ENCODE measurements around the gene FUT7. TPM values are rescaled to one million over a fixed set of nuclear protein-coding genes. Genes with fewer than 3 reads are reported as not detected.
A peak's percentile ranks its signal among the peaks of the same experiment; 100 is the strongest.

FUT7 gene
- total RNA-seq, 2 experiments from 2014 or later = 0.68 to 2.8 TPM

- DNase-seq (no peak), ATAC-seq (peak; percentile 3)
- peaks cover 39% of the 10 kb centered on the region for H3K4me1 Mint-ChIP-seq
- H3K4me3 Mint-ChIP-seq = peak overlapping the region; percentile 84
- peaks cover 3% of the 10 kb centered on the region for H3K27me3 Mint-ChIP-seq
- CTCF ChIA-PET = interaction anchor here (0.7 to 4.7 kb wide), 20 partner anchors 8 to 205 kb away, joined by 3 to 32 read pairs (median 5); partner anchors contain the start of genes ABCA2, AJM1, FBXW5 and LCNL1
- H3K36me3 Mint-ChIP-seq = peaks cover 2% of the 10 kb centered on the region
- no peaks in the 10 kb centered on the region for H3K9me3 Mint-ChIP-seq (ENCODE audit: low read depth)
- peak overlapping the region; percentile 82 for H3K27ac Mint-ChIP-seq
Observed at GRCh38 chr9:136992819-136993369, 39.0 kb downstream of the FUT7 start.

GRCh38 chr9:136991993-136992818 is 39.7 kb downstream of the FUT7 start, which contains the start of gene PAXX:
PAXX (plus strand) TSS chr9:136992422; CDS start chr9:136992444, 22 bp downstream.
- DNase-seq = peak; percentile 96

GRCh38 chr9:136990242-136990911 is 41.5 kb downstream of the FUT7 start:
- no peak overlapping the region for H3K4me3 Mint-ChIP-seq
- peaks cover 17% of the 10 kb centered on the region for H3K4me1 Mint-ChIP-seq
- CTCF ChIA-PET = interaction anchor here (3.7 to 4.7 kb wide), 3 partner anchors 15 to 44 kb away, joined by 19 to 32 read pairs (median 29); partner anchors contain the start of gene ABCA2
- H3K9me3 Mint-ChIP-seq (ENCODE audit: low read depth) = no peaks in the 10 kb centered on the region
- no peak overlapping the region for H3K27ac Mint-ChIP-seq
- H3K36me3 Mint-ChIP-seq = peaks cover 2% of the 10 kb centered on the region
- no peak for ATAC-seq
- DNase-seq = no peak
- H3K27me3 Mint-ChIP-seq = peaks cover 16% of the 10 kb centered on the region

More at GRCh38 chr9:136991993-136992818, 39.7 kb downstream of the FUT7 start, which contains the start of gene PAXX:
- H3K4me3 Mint-ChIP-seq = peak within 1 kb of the TSS; percentile 84
- CTCF ChIA-PET = interaction anchor here (0.7 to 4.7 kb wide), 20 partner anchors 9 to 204 kb away, joined by 3 to 32 read pairs (median 5); partner anchors contain the start of genes ABCA2, AJM1, FBXW5 and LCNL1
- ATAC-seq = peak; percentile 88
- H3K36me3 Mint-ChIP-seq = peaks cover 2% of the 10 kb centered on the region
- peak within 1 kb of the TSS; percentile 82 for H3K27ac Mint-ChIP-seq
- H3K9me3 Mint-ChIP-seq (ENCODE audit: low read depth) = no peaks in the 10 kb centered on the region
- H3K27me3 Mint-ChIP-seq = peaks cover 9% of the 10 kb centered on the region
- peaks cover 32% of the 10 kb centered on the region for H3K4me1 Mint-ChIP-seq

- Mint-ChIP-seq H3K36me3 (peaks cover 2% of the 10 kb centered on the region), H3K4me3 (no peak overlapping the region), H3K9me3 (ENCODE audit: low read depth) (no peaks in the 10 kb centered on the region), H3K4me1 (peaks cover 16% of the 10 kb centered on the region), H3K27ac (no peak overlapping the region), H3K27me3 (peaks cover 19% of the 10 kb centered on the region)
- ATAC-seq = no peak
- CTCF ChIA-PET = interaction anchor here (1.0 to 2.6 kb wide), 5 partner anchors 14 to 147 kb away, joined by 4 to 7 read pairs (median 5); partner anchors contain the start of gene AJM1
- no peak for DNase-seq
Observed at GRCh38 chr9:136988872-136989271, 43.0 kb downstream of the FUT7 start.

- H3K4me1 Mint-ChIP-seq = peaks cover 1% of the 10 kb centered on the region
- H3K36me3 Mint-ChIP-seq = no peaks in the 10 kb centered on the region
- CTCF ChIA-PET = interaction anchor here (2.0 to 2.1 kb wide), 2 partner anchors 43 to 49 kb away, joined by 6 read pairs; no protein-coding TSS in a partner anchor
- H3K27me3 Mint-ChIP-seq = peaks cover 27% of the 10 kb centered on the region
- H3K4me3 Mint-ChIP-seq = no peak overlapping the region
- H3K27ac Mint-ChIP-seq = no peak overlapping the region
- no peak for ATAC-seq
- DNase-seq = no peak
- no peaks in the 10 kb centered on the region for H3K9me3 Mint-ChIP-seq (ENCODE audit: low read depth)
Observed at GRCh38 chr9:136985853-136986252, 46.0 kb downstream of the FUT7 start.

- CTCF ChIA-PET = interaction anchor here (0.6 to 2.1 kb wide), 3 partner anchors 44 to 76 kb away, joined by 3 to 6 read pairs (median 6); no protein-coding TSS in a partner anchor
- H3K4me1 Mint-ChIP-seq = peaks cover 1% of the 10 kb centered on the region
- DNase-seq = no peak
- peaks cover 26% of the 10 kb centered on the region for H3K27me3 Mint-ChIP-seq
- H3K27ac Mint-ChIP-seq = no peak overlapping the region
- ATAC-seq = peak; percentile 35
- H3K4me3 Mint-ChIP-seq = no peak overlapping the region
- H3K9me3 Mint-ChIP-seq (ENCODE audit: low read depth) = no peaks in the 10 kb centered on the region
- H3K36me3 Mint-ChIP-seq = no peaks in the 10 kb centered on the region
Observed at GRCh38 chr9:136985027-136985602, 46.8 kb downstream of the FUT7 start.

GRCh38 chr9:136984464-136985026 is 47.3 kb downstream of the FUT7 start:
- Mint-ChIP-seq H3K36me3 (no peaks in the 10 kb centered on the region), H3K9me3 (ENCODE audit: low read depth) (no peaks in the 10 kb centered on the region), H3K27me3 (peaks cover 25% of the 10 kb centered on the region), H3K27ac (no peak overlapping the region), H3K4me1 (peaks cover 1% of the 10 kb centered on the region), H3K4me3 (no peak overlapping the region)
- ATAC-seq (no peak), DNase-seq (no peak)
- CTCF ChIA-PET = interaction anchor here (0.6 to 2.1 kb wide), 3 partner anchors 45 to 75 kb away, joined by 3 to 6 read pairs (median 6); no protein-coding TSS in a partner anchor

GRCh38 chr9:136983656-136984314 is 48.1 kb downstream of the FUT7 start:
- Mint-ChIP-seq H3K4me1 (peaks cover 1% of the 10 kb centered on the region), H3K36me3 (no peaks in the 10 kb centered on the region), H3K9me3 (ENCODE audit: low read depth) (no peaks in the 10 kb centered on the region), H3K27me3 (peaks cover 25% of the 10 kb centered on the region), H3K27ac (no peak overlapping the region), H3K4me3 (no peak overlapping the region)
- no peak for ATAC-seq
- no peak for DNase-seq
- CTCF ChIA-PET = no interaction called here

- ATAC-seq (no peak), DNase-seq (no peak)
- CTCF ChIA-PET = interaction anchor here (1.0 kb wide), 1 partner anchor 35 kb away, joined by 5 read pairs; no protein-coding TSS in a partner anchor
- peaks cover 25% of the 10 kb centered on the region for H3K27me3 Mint-ChIP-seq
- no peak overlapping the region for H3K27ac Mint-ChIP-seq
- H3K4me3 Mint-ChIP-seq = no peak overlapping the region
- no peaks in the 10 kb centered on the region for H3K9me3 Mint-ChIP-seq (ENCODE audit: low read depth)
- no peaks in the 10 kb centered on the region for H3K36me3 Mint-ChIP-seq
- H3K4me1 Mint-ChIP-seq = peaks cover 1% of the 10 kb centered on the region
Observed at GRCh38 chr9:136983167-136983566, 48.7 kb downstream of the FUT7 start.

GRCh38 chr9:136982232-136983051 is 49.4 kb downstream of the FUT7 start, which contains the start of gene LCNL1:
LCNL1 (plus strand) TSS chr9:136982993; CDS start chr9:136983587, 594 bp downstream.
- H3K4me3 Mint-ChIP-seq = no peak within 1 kb of the TSS
- no peak for ATAC-seq
- DNase-seq = no peak
- no peak within 1 kb of the TSS for H3K27ac Mint-ChIP-seq
- H3K36me3 Mint-ChIP-seq = no peaks in the 10 kb centered on the region
- CTCF ChIA-PET = interaction anchor here (0.6 to 1.5 kb wide), 4 partner anchors 10 to 85 kb away, joined by 3 to 6 read pairs (median 4); partner anchors contain the start of genes CLIC3 and PAXX
- peaks cover 19% of the 10 kb centered on the region for H3K27me3 Mint-ChIP-seq
- H3K4me1 Mint-ChIP-seq = peaks cover 1% of the 10 kb centered on the region
- no peaks in the 10 kb centered on the region for H3K9me3 Mint-ChIP-seq (ENCODE audit: low read depth)

GRCh38 chr9:136981588-136982231 is 50.2 kb downstream of the FUT7 start:
- DNase-seq = no peak
- Mint-ChIP-seq H3K27ac (no peak overlapping the region), H3K27me3 (peaks cover 16% of the 10 kb centered on the region), H3K9me3 (ENCODE audit: low read depth) (no peaks in the 10 kb centered on the region), H3K36me3 (no peaks in the 10 kb centered on the region), H3K4me1 (peaks cover 1% of the 10 kb centered on the region), H3K4me3 (no peak overlapping the region)
- CTCF ChIA-PET = interaction anchor here (0.6 to 1.5 kb wide), 4 partner anchors 10 to 174 kb away, joined by 3 to 6 read pairs (median 3); partner anchors contain the start of genes CLIC3, PAXX and RABL6
- no peak for ATAC-seq
